NT2/D1 (cell line): ENCODE results near the gene LPP.

ENCODE experiments used
- YY1 ChIP-seq: IDR thresholded peaks from 2 replicates; pipeline ENCODE4 v1.6.1; 2011; ENCODE audit not compliant: insufficient read length, insufficient read depth
- ZNF274 ChIP-seq: IDR thresholded peaks from 2 replicates; pipeline ENCODE4 v1.6.1; 2011; ENCODE audit warnings: mild to moderate bottlenecking, low read depth, low read length

DNA sequence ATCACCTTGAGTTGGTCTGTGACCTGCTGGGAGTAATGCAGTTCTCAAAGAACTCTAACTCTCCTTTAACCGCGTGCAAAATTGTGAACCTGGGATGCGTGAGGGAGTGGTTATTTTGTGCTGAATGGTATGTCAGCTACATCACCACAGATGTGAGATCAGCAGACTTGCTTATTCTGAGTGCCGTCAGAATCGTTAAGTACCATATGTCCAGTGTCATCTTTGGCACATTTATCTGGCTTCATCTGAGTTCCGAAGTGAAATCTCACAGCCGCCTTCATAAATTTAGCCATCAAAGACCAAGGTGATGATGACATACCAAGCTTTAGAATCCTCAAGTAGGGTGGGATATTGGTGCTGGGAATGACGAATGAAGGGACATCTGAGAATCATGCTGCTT is 670.6 kb downstream of the LPP start:
- TF ChIP-seq ZNF274, result no peak
- TF ChIP-seq YY1, result no peak
